Measurements from ENCODE around the gene LGALSL. TPM values are rescaled to one million over a fixed set of nuclear protein-coding genes. Genes with fewer than 3 reads are reported as not detected.

Gene LGALSL
- total RNA-seq, 1 experiment from 2014 or later: 14.2 TPM

GRCh38 chr2:64456293-64456692 is 2.3 kb downstream of the LGALSL start:
- no peak overlapping the region for H2AFZ ChIP-seq (ENCODE audit: low read depth, low read length, poor library complexity, severe bottlenecking)
- ChIA-PET RAD21 (ENCODE audit: low non-redundant PET in 1 of 2, low total read pairs in 2 of 2, uncharacterized antibody in 2 of 2, unreplicated experiment in 2 of 2) (no interaction called here), POLR2A (no interaction called here)

More at GRCh38 chr2:64456293-64456692, 2.3 kb downstream of the LGALSL start:
- no peaks in the 10 kb centered on the region for H3K9me2 ChIP-seq (ENCODE audit: insufficient read depth)
- H3K9me3 ChIP-seq (ENCODE audit: control insufficient read depth in 1 of 2, insufficient read depth in 1 of 2, low read depth in 1 of 2, low read length in 2 of 2): no peaks in the 10 kb centered on the region
- no TSS peak for BruUV-seq (replicated peaks)
- H3K4me3 ChIP-seq (replicated peaks in 1 of 2; ENCODE audit: low read depth in 1 of 2, low read length in 2 of 2): no peak overlapping the region
- H3K27ac ChIP-seq (ENCODE audit: low read depth, low read length): no peak overlapping the region
- TF ChIP-seq ATF3 (IDR thresholded peaks at IDR 0.05): no peak
- TF ChIP-seq EZH2 (IDR thresholded peaks at IDR 0.05): no peak
- no peak for TF ChIP-seq SRF (IDR thresholded peaks at IDR 0.05; ENCODE audit: low read depth)
- no peak for TF ChIP-seq CEBPB (IDR thresholded peaks at IDR 0.05; ENCODE audit: low read depth)
- no peak for TF ChIP-seq POLR2A (IDR thresholded peaks at IDR 0.05; ENCODE audit: borderline replicate concordance, extremely low read depth, insufficient read depth, insufficient read length)
- TF ChIP-seq SP1 (IDR thresholded peaks at IDR 0.05; ENCODE audit: low read depth): no peak
- no peak for TF ChIP-seq EGR1 (IDR thresholded peaks at IDR 0.05; ENCODE audit: low read depth)
- no peak for TF ChIP-seq YY1 (IDR thresholded peaks at IDR 0.05; ENCODE audit: extremely low read depth, insufficient replicate concordance, low read depth, low read length)
- no peak for TF ChIP-seq CBX3 (IDR thresholded peaks at IDR 0.05; ENCODE audit: low read depth)
- TF ChIP-seq RAD21 (IDR thresholded peaks at IDR 0.05; ENCODE audit: low read depth): no peak
- no peak for TF ChIP-seq ZBTB33 (IDR thresholded peaks at IDR 0.05; ENCODE audit: extremely low read depth, insufficient replicate concordance, low read length)
- TF ChIP-seq SIN3A (IDR thresholded peaks at IDR 0.05; ENCODE audit: low read depth): no peak
- no peak for TF ChIP-seq FOSL1 (IDR thresholded peaks at IDR 0.05; ENCODE audit: low read depth)
- TF ChIP-seq ZNF274 (IDR thresholded peaks at IDR 0.05; ENCODE audit: low read depth, low read length): no peak
- TF ChIP-seq MAX (IDR thresholded peaks at IDR 0.05): no peak
- no peak for TF ChIP-seq ELF1 (IDR thresholded peaks at IDR 0.05; ENCODE audit: borderline replicate concordance, low read depth)
- no peak for TF ChIP-seq ZFX (IDR thresholded peaks at IDR 0.05)
- intact Hi-C loops (cut with micrococcal nuclease): no loop called here
- H3K79me2 ChIP-seq (ENCODE audit: insufficient read depth, low read length): no peaks in the 10 kb centered on the region; the same call in 1 of the 2 replicates
- no peaks in the 10 kb centered on the region for H4K20me1 ChIP-seq (ENCODE audit: insufficient read depth)
- DNase-seq (ENCODE audit: low read depth, low spot score) (no peak), ATAC-seq (no peak)
- no peak overlapping the region for H3K4me2 ChIP-seq (ENCODE audit: low read length)
- H3K9ac ChIP-seq (ENCODE audit: low read length): no peak overlapping the region
- H3K27me3 ChIP-seq (ENCODE audit: insufficient read depth, low read length): no peaks in the 10 kb centered on the region
- peaks cover 17 to 27% of the 10 kb centered on the region in 2 experiments for H3K4me1 ChIP-seq (ENCODE audit: control insufficient read depth in 1 of 2, insufficient read depth in 2 of 2, low read length in 2 of 2)
- H3K36me3 ChIP-seq (ENCODE audit: control insufficient read depth in 1 of 2, insufficient read depth in 2 of 2, low read length in 2 of 2): peaks cover 7 to 17% of the 10 kb centered on the region in 2 experiments; a peak in 3 of 4 replicates
- CTCF ChIA-PET: interaction anchor here (1.3 kb wide), 1 partner anchor 32 kb away, joined by 4 read pairs; no protein-coding TSS in a partner anchor

Data from HCT116 (cell line).